Smooth muscle cell (in vitro differentiated cells): Measurements from ENCODE around the gene PFKL. TPM values are rescaled to one million over a fixed set of nuclear protein-coding genes. Genes with fewer than 3 reads are reported as not detected.

Experiments
- DNase-seq: peaks from one replicate; lab custom pipeline; 2025; ENCODE audit not compliant: unreplicated experiment; lab: John Stamatoyannopoulos, UW
- H2AFZ ChIP-seq: fragments of 200-600 bp; sonication (generic); 2 replicates; pipeline ENCODE4 v1.6.0; 2016; ENCODE audit warnings: antibody characterized with exemption, low read depth, mild to moderate bottlenecking
- H3F3A ChIP-seq: fragments of 200-600 bp; sonication (generic); 2 replicates; pipeline ENCODE4 v1.6.0; 2017; ENCODE audit warnings: antibody characterized with exemption, low read depth
- H3K27ac ChIP-seq: fragments of 200-600 bp; sonication (generic); 2 replicates; pipeline ENCODE4 v1.5.1; 2016; ENCODE audit warnings: low read depth, mild to moderate bottlenecking
- H3K27me3 ChIP-seq: fragments of 200-600 bp; sonication (generic); 2 replicates; pipeline ENCODE4 v1.6.1; 2016; ENCODE audit warnings: low read depth, mild to moderate bottlenecking
- H3K36me3 ChIP-seq: fragments of 200-600 bp; sonication (generic); 2 replicates; pipeline ENCODE4 v1.5.1; 2016; ENCODE audit warnings: low read depth
- H3K4me1 ChIP-seq: fragments of 200-600 bp; sonication (generic); 2 replicates; pipeline ENCODE4 v1.5.1; 2016; ENCODE audit warnings: low read depth
- H3K4me2 ChIP-seq: fragments of 200-600 bp; sonication (generic); 2 replicates; pipeline ENCODE4 v1.6.0; 2016; ENCODE audit warnings: mild to moderate bottlenecking
- H3K4me3 ChIP-seq: fragments of 200-600 bp; sonication (generic); 2 replicates; pipeline ENCODE4 v1.5.1; 2016; ENCODE audit warnings: mild to moderate bottlenecking
- H3K79me2 ChIP-seq: fragments of 200-600 bp; sonication (generic); 2 replicates; pipeline ENCODE4 v1.6.0; 2016; ENCODE audit warnings: low read depth, mild to moderate bottlenecking
- H3K9ac ChIP-seq: fragments of 200-600 bp; sonication (generic); 2 replicates; pipeline ENCODE4 v1.6.0; 2016; ENCODE audit warnings: low read depth
- H3K9me3 ChIP-seq: fragments of 200-600 bp; sonication (generic); replicated peaks from 2 replicates; pipeline ENCODE4 v1.5.1; 2016; ENCODE audit warnings: low read depth
- H4K20me1 ChIP-seq: fragments of 200-600 bp; sonication (generic); 2 replicates; pipeline ENCODE4 v1.6.0; 2016; ENCODE audit warnings: low read depth
- CTCF ChIP-seq: fragments of 200-600 bp; sonication (generic); IDR thresholded peaks from 2 replicates; pipeline ENCODE4 v1.5.1; 2017; ENCODE audit warnings: borderline replicate concordance, mild to moderate bottlenecking, antibody characterized with exemption; ENCODE audit not compliant: insufficient read depth, poor library complexity, severe bottlenecking
- WGBS: methylation state at CpG from one replicate; pipeline ENCODE4 v1.1.7; 2016; ENCODE audit warnings: low lambda C conversion rate; 5-methylcytosine and 5-hydroxymethylcytosine counted together
- polyA plus RNA-seq: library from polyadenylated mRNA; unstranded; fragments of >200 nt; fragmentation: Nextera tagmentation; extraction: Ambion mirVana; gene quantifications from 2 replicates; pipeline ENCODE4 v1.2.1, GENCODE V29; 2016
- total RNA-seq: library from RNA; depleted of rRNA; stranded (reverse); fragments of >200 nt; gene quantifications from 2 replicates; pipeline ENCODE4 v1.2.3, GENCODE V29; 2014

PFKL gene
- total and polyA plus RNA-seq, 2 experiments from 2014 or later, result 51.4 to 162 TPM

- Histone ChIP-seq H3K4me3 (no peak overlapping the region), H3F3A (no peaks in the 10 kb centered on the region), H3K4me1 (no peaks in the 10 kb centered on the region), H2AFZ (no peak overlapping the region), H4K20me1 (no peaks in the 10 kb centered on the region), H3K9me3 (no peaks in the 10 kb centered on the region), H3K79me2 (no peaks in the 10 kb centered on the region), H3K4me2 (no peak overlapping the region), H3K27ac (no peak overlapping the region), H3K9ac (no peak overlapping the region), H3K36me3 (no peaks in the 10 kb centered on the region), H3K27me3 (peaks cover 7% of the 10 kb centered on the region)
- 97% methylated on average over 20 of the region's 22 CpGs for WGBS
- DNase-seq, result no peak
- TF ChIP-seq CTCF, result no peak
Observed at GRCh38 chr21:44365967-44366585, 66.2 kb downstream of the PFKL start.

- Histone ChIP-seq H3K27me3 (peaks cover 7% of the 10 kb centered on the region), H3K36me3 (no peaks in the 10 kb centered on the region)
- TF ChIP-seq CTCF, result no peak
Observed at GRCh38 chr21:44366586-44367211, 66.8 kb downstream of the PFKL start.

GRCh38 chr21:44368711-44369446, 69.0 kb downstream of the PFKL start:
- no peak for DNase-seq
- Histone ChIP-seq H3K36me3 (no peaks in the 10 kb centered on the region), H4K20me1 (no peaks in the 10 kb centered on the region), H3K27ac (no peak overlapping the region), H3F3A (no peaks in the 10 kb centered on the region), H3K79me2 (no peaks in the 10 kb centered on the region), H2AFZ (no peak overlapping the region), H3K4me3 (no peak overlapping the region), H3K4me2 (no peak overlapping the region), H3K27me3 (peaks cover 7% of the 10 kb centered on the region), H3K9me3 (no peaks in the 10 kb centered on the region), H3K9ac (no peak overlapping the region), H3K4me1 (no peaks in the 10 kb centered on the region)
- 40% methylated on average over 30 of the region's 35 CpGs for WGBS
- TF ChIP-seq CTCF, result no peak

More at GRCh38 chr21:44366586-44367211, 66.8 kb downstream of the PFKL start:
- Histone ChIP-seq H2AFZ (no peak overlapping the region), H3K79me2 (no peaks in the 10 kb centered on the region), H3K4me1 (no peaks in the 10 kb centered on the region), H3K27ac (no peak overlapping the region), H4K20me1 (no peaks in the 10 kb centered on the region), H3K9me3 (no peaks in the 10 kb centered on the region), H3K4me3 (no peak overlapping the region), H3K4me2 (no peak overlapping the region), H3K9ac (no peak overlapping the region), H3F3A (no peaks in the 10 kb centered on the region)
- DNase-seq, result no peak
- WGBS, result 96% methylated on average over 24 of the region's 28 CpGs
